CD4-positive, alpha-beta memory T cell (primary cell): ENCODE measurements around the gene PRXL2A. TPM values are rescaled to one million over a fixed set of nuclear protein-coding genes. Genes with fewer than 3 reads are reported as not detected.

Experiments used
- CTCF ChIA-PET: fragments of 350-600 bp; sonication (Branson Sonifier 250); formaldehyde crosslinking; loops from one replicate; lab custom pipeline; 2021; ENCODE audit warnings: inconsistent platforms; ENCODE audit not compliant: partially characterized antibody; lab: Charles Lee
- POLR2A ChIA-PET: fragments of 350-600 bp; sonication (Branson Sonifier 250); formaldehyde crosslinking; loops from one replicate; lab custom pipeline; 2021; ENCODE audit not compliant: partially characterized antibody; lab: Charles Lee
- DNase-seq, 5 donors: peaks; one replicate each; pipeline versions ENCODE4 v3.0.0 to v3.0.0-alpha.2; 2020 to 2022; ENCODE audit warnings: mixed read lengths in 1 of 5
- H3K27ac ChIP-seq: one replicate; pipeline ENCODE4 v1.7.0; 2013; ENCODE audit warnings: low read depth, low read length
- H3K27me3 ChIP-seq: 2 replicates; pipeline ENCODE4 v1.7.0; 2013; ENCODE audit warnings: mild to moderate bottlenecking, low read length, moderate library complexity; ENCODE audit not compliant: insufficient read depth
- H3K36me3 ChIP-seq: 2 replicates; pipeline ENCODE4 v1.7.0; 2013; ENCODE audit warnings: mild to moderate bottlenecking, low read length, moderate library complexity; ENCODE audit not compliant: insufficient read depth
- H3K4me1 ChIP-seq: 2 replicates; pipeline ENCODE4 v1.7.0; 2013; ENCODE audit warnings: mild to moderate bottlenecking, low read length, moderate library complexity; ENCODE audit not compliant: insufficient read depth
- H3K4me3 ChIP-seq, 2 donors: one replicate each; pipeline ENCODE4 v1.7.0; 2013; ENCODE audit warnings: low read length in 2 of 2, mild to moderate bottlenecking in 1 of 2
- H3K9me3 ChIP-seq, 2 donors: one replicate each; pipeline ENCODE4 v1.7.0; 2013; ENCODE audit warnings: low read length in 2 of 2, control low read depth in 1 of 2; ENCODE audit not compliant: control insufficient read depth in 1 of 2
- H3K27ac Mint-ChIP-seq, 7 donors: one replicate each; pipeline ENCODE4 v1.8.0; 2020 to 2021; ENCODE audit warnings: mixed read lengths in 7 of 7, mild to moderate bottlenecking in 6 of 7, inconsistent platforms in 3 of 7, moderate library complexity in 3 of 7
- H3K27me3 Mint-ChIP-seq, 2 donors: one replicate each; pipeline ENCODE4 v1.8.0; 2020 to 2021; ENCODE audit warnings: mixed read lengths in 2 of 2
- H3K36me3 Mint-ChIP-seq, 2 donors: one replicate each; pipeline ENCODE4 v1.8.0; 2020 to 2021; ENCODE audit warnings: mixed read lengths in 2 of 2, inconsistent platforms in 1 of 2, mild to moderate bottlenecking in 1 of 2
- H3K4me1 Mint-ChIP-seq, 4 donors: one replicate each; pipeline ENCODE4 v1.8.0; 2020 to 2021; ENCODE audit warnings: mixed read lengths in 4 of 4, mild to moderate bottlenecking in 1 of 4
- H3K4me3 Mint-ChIP-seq, 8 donors: one replicate each; pipeline ENCODE4 v1.8.0; 2020 to 2021; ENCODE audit warnings: mixed read lengths in 8 of 8, mild to moderate bottlenecking in 7 of 8, moderate library complexity in 6 of 8, inconsistent platforms in 3 of 8
- H3K9me3 Mint-ChIP-seq, 8 donors: one replicate each; pipeline ENCODE4 v1.8.0; 2020 to 2021; ENCODE audit warnings: mixed read lengths in 8 of 8, mild to moderate bottlenecking in 5 of 8, inconsistent platforms in 3 of 8, moderate library complexity in 1 of 8
- intact Hi-C: fragments of 100-400 bp; cut with micrococcal nuclease; formaldehyde crosslinking; loops from one replicate; pipeline ENCODE4 v1.15.1; 2023
- polyA plus RNA-seq, 2 donors: library from polyadenylated mRNA; unstranded; fragments of 300-500 nt; fragmentation: Illumina TruSeq; gene quantifications; one replicate each; pipeline ENCODE4 v1.2.3, GENCODE V29; 2021
- total RNA-seq, 2 experiments: library from RNA; stranded (reverse); gene quantifications; one replicate each; pipeline ENCODE4 v1.2.3, GENCODE V29; 2021

Gene PRXL2A
- total and polyA plus RNA-seq, 4 experiments from 2014 or later: 3.6 to 6.0 (median 4.2) TPM

DNA sequence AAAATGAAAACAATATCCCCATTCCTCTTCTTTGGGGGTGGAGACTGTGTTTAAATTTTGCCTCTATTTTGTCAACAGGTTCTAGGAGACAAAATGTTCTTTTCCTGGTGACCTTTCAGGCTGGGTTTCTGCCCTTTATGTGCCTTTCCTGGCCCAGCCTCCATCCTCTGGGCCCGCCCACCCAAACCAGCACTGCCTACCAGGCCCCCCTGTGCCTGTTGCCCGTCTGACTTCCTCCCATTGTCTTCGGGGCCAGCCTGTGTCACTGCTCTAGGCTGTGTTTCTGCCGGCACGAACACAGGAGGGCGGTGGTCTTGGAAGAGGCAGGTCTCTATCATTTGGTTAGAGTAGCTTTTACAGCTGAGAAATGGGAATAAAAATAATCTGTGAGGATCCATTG lies 59.7 kb downstream of the PRXL2A start:
- DNase-seq: peak; percentile 47 to 72 (median 59)
- no peaks in the 10 kb centered on the region for H3K27me3 Mint-ChIP-seq
- peaks cover 100% of the 10 kb centered on the region for H3K4me1 ChIP-seq
- H3K4me3 ChIP-seq: peak overlapping the region; percentile 8 to 48
- H3K36me3 ChIP-seq: peaks cover 5% of the 10 kb centered on the region
- H3K27ac ChIP-seq: peak overlapping the region; percentile 83
- peak overlapping the region; percentile 93 to 100 (median 96) for H3K27ac Mint-ChIP-seq
- intact Hi-C loops: loop anchor here (1.0 to 5.0 kb wide), 3 partner anchors 9 to 266 kb away; no protein-coding TSS in a partner anchor
- H3K4me3 Mint-ChIP-seq: peak overlapping the region; percentile 83 to 100 (median 94)
- H3K9me3 ChIP-seq: no peaks in the 10 kb centered on the region
- peaks cover 29 to 41% of the 10 kb centered on the region in 2 donors for H3K36me3 Mint-ChIP-seq
- no peaks in the 10 kb centered on the region for H3K27me3 ChIP-seq
- peaks cover 0 to 1% (median 0%) of the 10 kb centered on the region in 8 donors for H3K9me3 Mint-ChIP-seq
- ChIA-PET CTCF (interaction anchor here (1.4 to 20.7 kb wide), 7 partner anchors 10 to 36 kb away, joined by 3 to 516 read pairs (median 74); no protein-coding TSS in a partner anchor), POLR2A (interaction anchor here (0.9 to 31.9 kb wide), 11 partner anchors 9 to 281 kb away, joined by 3 to 906 read pairs (median 6); partner anchors contain the start of genes PRXL2A and TSPAN14)
- H3K4me1 Mint-ChIP-seq: peaks cover 76 to 99% (median 91%) of the 10 kb centered on the region in 4 donors

GRCh38 chr10:80468806-80469421 lies 60.6 kb downstream of the PRXL2A start:
- peaks cover 100% of the 10 kb centered on the region for H3K4me1 ChIP-seq
- no peaks in the 10 kb centered on the region for H3K27me3 Mint-ChIP-seq
- peaks cover 0 to 1% (median 0%) of the 10 kb centered on the region in 8 donors for H3K9me3 Mint-ChIP-seq
- POLR2A ChIA-PET: interaction anchor here (0.7 to 31.9 kb wide), 11 partner anchors 8 to 281 kb away, joined by 3 to 906 read pairs (median 6); partner anchors contain the start of genes PRXL2A and TSPAN14
- no peak for DNase-seq
- peak overlapping the region in 1 of 2 donors; percentile 48 for H3K4me3 ChIP-seq
- H3K36me3 ChIP-seq: peaks cover 9% of the 10 kb centered on the region
- H3K27me3 ChIP-seq: no peaks in the 10 kb centered on the region
- peak overlapping the region; percentile 83 to 100 (median 94) for H3K4me3 Mint-ChIP-seq
- peak overlapping the region; percentile 93 to 100 (median 96) for H3K27ac Mint-ChIP-seq
- intact Hi-C loops: loop anchor here (1.0 to 5.0 kb wide), 3 partner anchors 10 to 267 kb away; no protein-coding TSS in a partner anchor
- peaks cover 73 to 99% (median 91%) of the 10 kb centered on the region in 4 donors for H3K4me1 Mint-ChIP-seq
- CTCF ChIA-PET: interaction anchor here (0.9 to 20.7 kb wide), 8 partner anchors 9 to 35 kb away, joined by 3 to 516 read pairs (median 52); no protein-coding TSS in a partner anchor
- H3K27ac ChIP-seq: peak overlapping the region; percentile 83
- no peaks in the 10 kb centered on the region for H3K9me3 ChIP-seq
- H3K36me3 Mint-ChIP-seq: peaks cover 25 to 42% of the 10 kb centered on the region in 2 donors

DNA sequence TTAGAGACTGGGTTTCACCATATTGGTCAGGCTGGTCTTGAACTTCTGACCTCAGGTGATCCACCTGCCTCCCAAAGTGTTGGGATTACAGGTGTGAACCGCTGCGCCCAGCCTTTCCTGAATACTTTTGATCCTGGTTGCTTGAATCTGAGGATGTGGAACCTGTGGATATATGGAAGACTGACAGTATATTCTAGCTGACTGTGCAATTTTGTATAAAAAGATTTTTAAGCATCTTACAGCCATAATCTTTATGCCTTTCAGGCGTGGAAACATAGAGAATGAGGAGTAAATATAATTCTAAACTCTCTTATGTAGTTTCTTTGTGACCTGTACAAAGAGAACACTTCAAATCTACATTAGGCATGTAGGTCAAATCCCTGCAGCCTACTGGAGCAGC lies 61.9 kb downstream of the PRXL2A start:
- Histone ChIP-seq H3K27ac (peak overlapping the region; percentile 69), H3K27me3 (no peaks in the 10 kb centered on the region), H3K4me3 (no peak overlapping the region), H3K9me3 (no peaks in the 10 kb centered on the region), H3K4me1 (peaks cover 100% of the 10 kb centered on the region), H3K36me3 (peaks cover 17% of the 10 kb centered on the region)
- Mint-ChIP-seq H3K27me3 (no peaks in the 10 kb centered on the region), H3K27ac (peak overlapping the region in 6 of 7 donors; percentile 70 to 96 (median 94)), H3K36me3 (peaks cover 36 to 53% of the 10 kb centered on the region in 2 donors), H3K4me3 (peak overlapping the region in 6 of 8 donors; percentile 48 to 97 (median 72)), H3K4me1 (peaks cover 73 to 99% (median 89%) of the 10 kb centered on the region in 4 donors), H3K9me3 (no peaks in the 10 kb centered on the region)
- intact Hi-C loops: no loop called here
- ChIA-PET POLR2A (interaction anchor here (21.5 to 31.9 kb wide), 3 partner anchors 17 to 31 kb away, joined by 598 to 906 read pairs (median 713); partner anchors contain the start of gene TSPAN14), CTCF (interaction anchor here (3.6 to 20.7 kb wide), 4 partner anchors 12 to 34 kb away, joined by 39 to 516 read pairs (median 156); no protein-coding TSS in a partner anchor)
- DNase-seq: no peak

GRCh38 chr10:80471001-80471400 lies 62.6 kb downstream of the PRXL2A start:
- no peaks in the 10 kb centered on the region for H3K9me3 ChIP-seq
- H3K27me3 ChIP-seq: no peaks in the 10 kb centered on the region
- peak overlapping the region in 1 of 2 donors; percentile 3 for H3K4me3 ChIP-seq
- Mint-ChIP-seq H3K9me3 (no peaks in the 10 kb centered on the region), H3K27me3 (no peaks in the 10 kb centered on the region), H3K4me3 (peak overlapping the region; percentile 56 to 97 (median 76)), H3K27ac (peak overlapping the region; percentile 88 to 96 (median 94)), H3K36me3 (peaks cover 36 to 52% of the 10 kb centered on the region in 2 donors), H3K4me1 (peaks cover 70 to 99% (median 88%) of the 10 kb centered on the region in 4 donors)
- peak overlapping the region; percentile 69 for H3K27ac ChIP-seq
- intact Hi-C loops: loop anchor here (1.0 kb wide), 2 partner anchors 10 to 13 kb away; no protein-coding TSS in a partner anchor
- ChIA-PET POLR2A (interaction anchor here (21.5 to 31.9 kb wide), 3 partner anchors 17 to 30 kb away, joined by 598 to 906 read pairs (median 713); partner anchors contain the start of gene TSPAN14), CTCF (interaction anchor here (3.6 to 20.7 kb wide), 4 partner anchors 13 to 33 kb away, joined by 39 to 516 read pairs (median 156); no protein-coding TSS in a partner anchor)
- peaks cover 100% of the 10 kb centered on the region for H3K4me1 ChIP-seq
- peak in 1 of 5 donors; percentile 37 for DNase-seq
- H3K36me3 ChIP-seq: peaks cover 21% of the 10 kb centered on the region

GRCh38 chr10:80471715-80472233 lies 63.4 kb downstream of the PRXL2A start:
- Histone ChIP-seq H3K27ac (peak overlapping the region; percentile 69), H3K9me3 (no peaks in the 10 kb centered on the region), H3K4me1 (peaks cover 100% of the 10 kb centered on the region), H3K4me3 (peak overlapping the region in 1 of 2 donors; percentile 29), H3K27me3 (no peaks in the 10 kb centered on the region), H3K36me3 (peaks cover 22% of the 10 kb centered on the region)
- no peaks in the 10 kb centered on the region for H3K27me3 Mint-ChIP-seq
- POLR2A ChIA-PET: interaction anchor here (21.5 to 31.9 kb wide), 3 partner anchors 16 to 29 kb away, joined by 598 to 906 read pairs (median 713); partner anchors contain the start of gene TSPAN14
- H3K9me3 Mint-ChIP-seq: no peaks in the 10 kb centered on the region
- H3K4me1 Mint-ChIP-seq: peaks cover 65 to 94% (median 82%) of the 10 kb centered on the region in 4 donors
- H3K4me3 Mint-ChIP-seq: peak overlapping the region; percentile 56 to 97 (median 73)
- intact Hi-C loops: loop anchor here (1.0 kb wide), 2 partner anchors 10 to 13 kb away; no protein-coding TSS in a partner anchor
- DNase-seq: peak in 1 of 5 donors; percentile 64
- peaks cover 38 to 53% of the 10 kb centered on the region in 2 donors for H3K36me3 Mint-ChIP-seq
- H3K27ac Mint-ChIP-seq: peak overlapping the region; percentile 88 to 96 (median 94)
- CTCF ChIA-PET: interaction anchor here (0.9 to 20.7 kb wide), 5 partner anchors 14 to 32 kb away, joined by 3 to 516 read pairs (median 74); no protein-coding TSS in a partner anchor

- Histone ChIP-seq H3K27me3 (no peaks in the 10 kb centered on the region), H3K27ac (peak overlapping the region; percentile 69), H3K4me3 (peak overlapping the region in 1 of 2 donors; percentile 29), H3K4me1 (peaks cover 100% of the 10 kb centered on the region), H3K36me3 (peaks cover 22% of the 10 kb centered on the region), H3K9me3 (no peaks in the 10 kb centered on the region)
- POLR2A ChIA-PET: interaction anchor here (1.5 to 31.9 kb wide), 4 partner anchors 15 to 47 kb away, joined by 3 to 906 read pairs (median 656); partner anchors contain the start of gene TSPAN14
- intact Hi-C loops: no loop called here
- peak overlapping the region; percentile 88 to 96 (median 94) for H3K27ac Mint-ChIP-seq
- peaks cover 44 to 60% of the 10 kb centered on the region in 2 donors for H3K36me3 Mint-ChIP-seq
- peak overlapping the region; percentile 32 to 97 (median 73) for H3K4me3 Mint-ChIP-seq
- peaks cover 0 to 3% (median 0%) of the 10 kb centered on the region in 8 donors for H3K9me3 Mint-ChIP-seq
- peak in 2 of 5 donors; percentile 51 to 83 for DNase-seq
- no peaks in the 10 kb centered on the region for H3K27me3 Mint-ChIP-seq
- CTCF ChIA-PET: interaction anchor here (0.9 to 20.7 kb wide), 5 partner anchors 14 to 32 kb away, joined by 3 to 516 read pairs (median 74); no protein-coding TSS in a partner anchor
- peaks cover 65 to 94% (median 83%) of the 10 kb centered on the region in 4 donors for H3K4me1 Mint-ChIP-seq
These were observed 64.1 kb downstream of the PRXL2A start for GRCh38 chr10:80472234-80473095.
